ENCODE data around the gene SCP2.

SCP2 gene, protein sequence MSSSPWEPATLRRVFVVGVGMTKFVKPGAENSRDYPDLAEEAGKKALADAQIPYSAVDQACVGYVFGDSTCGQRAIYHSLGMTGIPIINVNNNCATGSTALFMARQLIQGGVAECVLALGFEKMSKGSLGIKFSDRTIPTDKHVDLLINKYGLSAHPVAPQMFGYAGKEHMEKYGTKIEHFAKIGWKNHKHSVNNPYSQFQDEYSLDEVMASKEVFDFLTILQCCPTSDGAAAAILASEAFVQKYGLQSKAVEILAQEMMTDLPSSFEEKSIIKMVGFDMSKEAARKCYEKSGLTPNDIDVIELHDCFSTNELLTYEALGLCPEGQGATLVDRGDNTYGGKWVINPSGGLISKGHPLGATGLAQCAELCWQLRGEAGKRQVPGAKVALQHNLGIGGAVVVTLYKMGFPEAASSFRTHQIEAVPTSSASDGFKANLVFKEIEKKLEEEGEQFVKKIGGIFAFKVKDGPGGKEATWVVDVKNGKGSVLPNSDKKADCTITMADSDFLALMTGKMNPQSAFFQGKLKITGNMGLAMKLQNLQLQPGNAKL

DNA sequence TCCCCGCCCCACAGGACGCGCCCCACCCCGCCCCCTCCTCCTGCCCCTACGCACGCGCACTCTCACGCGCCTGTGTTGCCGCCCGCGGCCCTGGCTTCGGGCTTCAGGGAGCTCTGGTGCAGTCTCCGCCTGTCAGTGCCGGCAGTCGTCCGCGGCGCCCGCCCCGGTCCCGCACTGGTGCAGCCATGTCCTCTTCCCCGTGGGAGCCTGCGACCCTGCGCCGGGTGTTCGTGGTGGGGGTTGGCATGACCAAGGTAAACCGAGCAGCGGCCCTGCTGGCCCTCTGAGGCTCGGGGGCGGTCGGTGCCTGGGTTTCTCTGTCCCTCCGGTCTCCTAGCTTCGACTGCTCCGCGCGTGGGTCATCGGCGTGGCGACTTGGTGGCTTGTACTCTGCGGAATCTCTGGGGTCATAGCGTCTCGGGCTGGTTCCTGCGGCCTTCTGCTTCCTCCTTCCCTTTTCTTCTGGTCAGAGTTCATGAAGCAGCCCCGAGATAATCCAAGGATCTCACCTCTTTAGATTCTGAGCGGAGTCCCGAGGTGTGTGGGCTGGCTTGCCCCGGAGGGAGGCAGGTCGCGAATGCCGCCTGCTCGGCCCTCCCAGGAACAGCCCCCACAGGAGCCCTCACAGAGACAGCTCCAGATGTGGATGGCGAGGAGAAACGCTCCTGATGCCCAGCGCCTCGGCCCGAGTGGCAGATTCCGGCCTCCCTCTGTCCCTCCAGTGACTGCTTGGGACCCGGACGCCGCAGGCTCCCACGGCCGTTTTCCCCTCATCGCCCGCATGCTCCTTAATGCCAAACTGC, at the start of gene SCP2:
Gene SCP2 (plus strand): TSS at position 65 of the 803 bp plus-strand sequence. CDS start 121 bp downstream, at position 186.
- peak; percentile 69 for DNase-seq
- in situ Hi-C loops (cut with HindIII; ENCODE audit: low pct_ligation_motif_present, low pct_unique_long_range_greater_than_20kb, low sequenced_read_pairs) = no loop called here

DNA sequence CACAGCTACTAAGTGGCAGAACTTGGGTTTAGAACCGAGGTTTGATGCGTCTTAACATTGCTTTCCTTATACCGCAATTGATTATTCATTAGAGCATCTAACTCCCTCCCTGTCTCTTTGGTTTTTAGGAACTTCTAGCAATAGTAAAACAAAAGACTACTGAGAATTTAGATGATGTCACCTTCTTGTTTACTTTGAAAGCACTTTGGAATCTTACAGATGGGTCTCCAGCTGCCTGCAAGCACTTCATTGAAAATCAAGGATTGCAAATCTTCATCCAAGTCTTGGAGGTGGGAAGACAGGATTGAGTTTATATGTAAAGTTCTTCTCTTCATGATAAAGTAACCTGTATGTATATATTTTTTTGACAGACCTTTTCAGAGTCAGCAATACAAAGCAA, 49.5 kb upstream of the SCP2 start:
- no peak for DNase-seq
- in situ Hi-C loops (cut with HindIII; ENCODE audit: low pct_ligation_motif_present, low pct_unique_long_range_greater_than_20kb, low sequenced_read_pairs) = no loop called here

DNA sequence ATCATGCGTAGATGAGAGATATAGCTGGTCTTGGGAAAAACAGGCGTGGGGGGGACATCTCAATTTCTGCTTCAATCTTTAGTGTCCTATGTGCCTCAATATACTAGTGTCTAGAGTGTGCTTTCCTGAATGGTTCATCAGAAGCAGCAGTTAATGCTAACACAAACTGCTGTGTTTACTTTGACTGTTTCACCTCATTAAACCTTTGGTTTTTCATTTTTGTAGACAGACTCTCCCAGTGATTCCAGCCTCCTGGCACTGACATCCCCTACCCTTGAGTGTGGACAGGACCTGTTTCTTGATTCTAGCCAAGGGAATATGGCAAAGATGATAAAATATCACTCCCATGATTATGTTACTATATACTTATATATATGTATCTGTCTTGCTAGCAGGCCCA, 46.9 kb upstream of the SCP2 start:
- in situ Hi-C loops (cut with HindIII; ENCODE audit: low pct_ligation_motif_present, low pct_unique_long_range_greater_than_20kb, low sequenced_read_pairs) = no loop called here
- DNase-seq = no peak

DNA sequence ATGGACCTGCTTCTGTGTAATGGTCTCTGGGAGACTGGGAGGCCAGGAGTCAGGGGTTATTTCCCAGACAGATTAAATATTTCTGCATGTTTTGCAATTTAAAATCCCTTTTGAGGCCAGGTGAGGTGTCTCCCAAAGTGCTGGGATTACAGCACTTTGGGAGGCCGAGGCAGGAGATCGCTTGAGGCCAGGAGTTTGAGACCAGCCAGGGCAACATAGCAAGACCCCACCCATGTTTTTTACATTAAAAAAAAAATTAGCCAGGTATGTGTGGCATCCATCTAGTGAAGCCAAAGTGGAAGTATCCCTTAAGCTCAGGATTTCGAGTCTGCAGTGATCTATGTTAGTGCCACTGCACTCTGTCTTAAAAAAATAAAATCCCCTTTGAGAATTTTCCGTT, 39.6 kb upstream of the SCP2 start:
- DNase-seq = no peak
- in situ Hi-C loops (cut with HindIII; ENCODE audit: low pct_ligation_motif_present, low pct_unique_long_range_greater_than_20kb, low sequenced_read_pairs) = no loop called here

DNA sequence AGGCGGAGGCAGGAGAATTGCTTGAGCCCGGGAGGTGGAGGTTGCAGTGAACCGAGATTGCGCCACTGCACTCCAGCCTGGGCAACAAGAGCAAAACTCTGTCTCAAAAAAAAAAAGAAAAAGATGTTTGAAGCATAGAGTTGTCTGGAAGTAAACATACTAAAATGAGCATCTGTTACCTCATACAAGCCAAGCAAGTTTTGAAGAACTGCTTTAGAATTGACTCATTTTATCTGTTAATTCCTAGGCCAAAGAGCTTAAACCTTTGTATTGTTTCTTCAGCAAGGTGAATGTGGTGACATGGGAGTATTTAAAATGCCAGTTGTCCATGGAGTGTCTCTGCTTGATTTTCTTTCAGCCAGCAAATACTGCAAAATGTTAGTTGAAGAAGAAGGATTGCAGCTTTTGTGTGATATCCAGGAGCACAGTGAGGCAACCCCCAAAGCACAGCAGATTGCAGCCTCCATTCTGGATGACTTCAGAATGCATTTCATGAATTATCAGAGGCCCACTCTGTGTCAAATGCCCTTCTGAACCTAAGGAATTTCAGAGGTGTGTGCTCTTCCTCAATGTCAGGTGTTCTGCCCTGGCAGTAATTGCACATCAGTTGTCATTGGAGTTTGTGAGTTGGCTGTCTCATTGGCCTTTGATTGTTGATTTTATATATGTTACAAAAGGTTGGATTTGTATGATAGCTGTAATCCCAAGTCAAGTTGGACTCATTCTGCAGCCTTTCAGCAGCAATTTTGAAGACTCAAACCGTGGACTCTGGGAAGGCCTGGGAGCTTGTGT, 34.5 kb upstream of the SCP2 start:
- DNase-seq = no peak
- in situ Hi-C loops (cut with HindIII; ENCODE audit: low pct_ligation_motif_present, low pct_unique_long_range_greater_than_20kb, low sequenced_read_pairs) = no loop called here

DNA sequence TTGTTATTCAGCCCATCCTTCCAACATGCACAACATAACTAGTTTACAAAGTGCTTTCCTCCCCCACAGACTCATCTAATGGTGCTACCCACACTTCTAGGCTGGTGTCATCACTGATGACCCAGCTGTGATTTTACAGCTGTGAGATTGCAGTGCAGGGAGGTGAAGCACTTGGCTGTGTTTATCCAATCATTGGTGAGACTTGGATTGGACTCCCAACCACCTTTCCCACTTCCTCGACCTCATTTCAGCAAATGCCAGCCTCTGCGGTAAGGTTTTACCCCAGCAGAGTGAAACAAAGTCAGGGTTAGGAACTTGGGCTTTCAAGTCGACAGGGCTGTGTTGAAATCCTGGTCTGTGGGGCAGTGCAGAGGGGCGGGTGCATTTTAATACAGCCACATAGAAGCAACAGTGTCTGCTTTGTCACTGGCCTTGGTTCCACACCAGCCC, 27.6 kb upstream of the SCP2 start:
- in situ Hi-C loops (cut with HindIII; ENCODE audit: low pct_ligation_motif_present, low pct_unique_long_range_greater_than_20kb, low sequenced_read_pairs) = no loop called here
- no peak for DNase-seq

DNA sequence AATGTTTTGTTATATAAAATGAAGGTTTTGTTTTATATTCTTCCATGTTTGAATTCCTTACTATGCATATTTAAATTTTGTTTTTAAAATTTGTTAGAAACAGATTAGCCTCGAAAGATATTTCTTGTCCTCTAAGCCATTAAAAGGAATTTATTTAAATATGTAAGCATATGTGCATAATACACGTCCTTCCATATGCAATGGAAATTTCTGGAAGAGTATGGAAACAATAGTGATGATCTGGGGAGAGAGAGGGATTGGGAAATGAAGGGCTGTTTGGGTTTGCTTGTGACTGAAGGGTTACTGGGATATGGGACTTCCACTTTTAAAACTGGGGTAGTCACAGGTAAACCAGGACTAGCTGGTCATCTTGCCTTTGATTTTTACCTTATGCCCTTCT, 26.7 kb upstream of the SCP2 start:
- no peak for DNase-seq
- in situ Hi-C loops (cut with HindIII; ENCODE audit: low pct_ligation_motif_present, low pct_unique_long_range_greater_than_20kb, low sequenced_read_pairs) = no loop called here

DNA sequence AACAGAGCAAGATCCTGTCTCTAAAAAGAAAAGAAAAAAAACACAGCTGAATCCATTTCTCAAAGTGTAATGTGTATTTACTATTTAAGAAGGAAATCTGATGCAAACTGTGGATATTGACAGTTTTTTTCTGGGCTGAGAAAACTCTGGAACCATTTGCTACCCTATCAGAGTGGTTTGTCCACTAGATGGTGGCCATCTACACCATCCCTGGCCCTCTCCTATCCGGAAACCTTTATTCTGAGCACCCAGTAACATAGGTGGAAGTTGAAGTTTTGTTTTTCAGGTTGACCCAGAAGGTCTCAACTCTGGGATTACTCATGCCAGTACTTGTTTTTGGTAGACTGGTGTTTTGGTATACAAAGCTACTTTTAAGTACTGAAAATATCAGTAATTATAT, 25.7 kb upstream of the SCP2 start:
- in situ Hi-C loops (cut with HindIII; ENCODE audit: low pct_ligation_motif_present, low pct_unique_long_range_greater_than_20kb, low sequenced_read_pairs) = no loop called here
- no peak for DNase-seq

DNA sequence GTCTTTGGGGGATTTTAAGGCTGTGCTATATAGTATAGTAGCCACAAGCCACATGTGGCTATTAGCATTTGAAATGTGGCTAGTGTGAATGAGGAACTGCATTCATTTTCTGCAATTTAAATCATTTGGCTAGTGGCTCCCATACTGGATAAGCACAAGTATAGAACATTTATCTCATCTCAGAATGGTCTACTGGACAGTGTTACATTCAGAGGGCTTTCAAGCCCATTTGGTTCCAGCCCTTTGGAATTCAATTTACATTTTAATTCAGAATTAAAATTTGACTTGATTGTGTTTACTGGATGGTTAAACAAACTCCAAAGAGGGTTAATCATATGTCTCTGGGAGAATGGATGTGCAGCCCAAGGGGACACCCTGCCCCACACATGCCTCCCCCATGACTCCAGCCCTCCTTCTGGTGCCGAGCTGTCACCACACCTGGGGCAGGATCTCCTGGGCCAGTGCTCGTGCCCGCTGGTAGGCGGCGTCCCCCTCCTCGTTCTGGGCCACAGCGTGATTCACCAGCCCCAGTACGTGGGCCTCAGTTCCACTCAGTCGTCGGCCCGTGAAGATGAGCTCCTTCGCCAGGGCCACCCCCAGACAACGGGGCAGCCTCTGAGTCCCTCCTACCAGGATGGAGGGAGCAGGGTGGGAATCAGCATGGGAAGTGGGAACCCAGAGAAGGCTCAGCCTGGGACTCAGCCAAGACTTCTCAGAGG, 22.7 kb upstream of the SCP2 start:
- in situ Hi-C loops (cut with HindIII; ENCODE audit: low pct_ligation_motif_present, low pct_unique_long_range_greater_than_20kb, low sequenced_read_pairs) = no loop called here
- DNase-seq = no peak

DNA sequence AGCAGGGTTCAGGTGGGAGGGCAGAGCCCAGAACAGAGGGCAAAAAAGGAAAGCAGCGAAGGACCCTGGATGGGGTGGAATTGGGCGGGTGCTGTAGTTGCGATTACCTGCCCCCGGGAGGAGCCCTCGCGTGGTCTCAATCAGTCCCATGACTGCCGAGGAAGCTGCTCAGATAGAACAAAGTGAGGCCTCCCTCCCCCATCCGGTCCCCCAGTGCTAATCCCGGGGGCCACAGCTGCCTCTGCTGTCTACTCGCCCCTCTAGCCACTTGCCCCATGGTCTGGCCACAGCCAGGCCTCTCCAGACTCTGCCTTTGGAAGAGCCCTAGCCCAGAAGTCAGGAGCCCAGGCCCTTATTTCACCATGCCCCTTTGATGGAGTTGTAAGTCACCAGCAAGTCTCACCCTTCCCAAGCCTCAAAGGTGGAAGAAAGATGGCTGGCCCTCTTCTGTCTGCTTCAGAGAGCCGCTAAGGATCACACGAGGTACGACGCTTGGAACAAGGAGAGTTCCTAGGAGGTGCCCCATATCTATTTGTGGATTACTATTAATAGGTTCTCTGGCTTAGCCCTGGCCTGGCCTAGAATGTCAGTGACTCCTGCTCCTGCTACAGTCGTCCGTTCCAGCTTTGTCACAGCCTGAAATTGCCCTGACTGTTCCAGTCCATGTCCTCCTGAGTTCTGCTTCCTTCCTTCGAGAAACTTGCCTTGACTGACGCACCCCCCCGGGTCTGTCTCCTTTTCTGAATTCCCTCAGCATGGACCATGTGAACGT, 22.0 kb upstream of the SCP2 start:
- in situ Hi-C loops (cut with HindIII; ENCODE audit: low pct_ligation_motif_present, low pct_unique_long_range_greater_than_20kb, low sequenced_read_pairs) = no loop called here
- DNase-seq = peak; percentile 35

DNA sequence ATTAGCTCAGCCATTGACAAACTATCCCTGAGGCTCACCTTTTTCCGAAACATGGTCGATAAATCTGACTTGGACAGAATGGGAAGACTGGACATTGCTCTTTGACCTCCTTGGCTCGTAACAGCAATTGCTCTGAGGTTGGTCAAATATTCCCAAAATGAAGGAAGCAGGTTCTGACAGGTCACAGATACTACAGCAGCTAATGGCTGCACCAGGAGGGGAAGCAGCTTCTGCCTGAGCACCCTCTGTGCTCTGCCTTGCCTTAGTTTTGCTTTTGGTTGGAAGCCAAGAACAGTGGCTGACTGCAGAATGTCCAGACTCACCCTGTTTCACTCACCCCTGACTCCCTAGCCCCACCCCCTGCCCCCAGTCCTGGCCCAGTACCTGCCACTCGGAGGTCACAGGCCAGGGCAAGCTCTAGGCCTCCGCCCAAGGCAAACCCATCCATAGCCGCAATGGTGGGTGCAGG, 20.9 kb upstream of the SCP2 start:
- in situ Hi-C loops (cut with HindIII; ENCODE audit: low pct_ligation_motif_present, low pct_unique_long_range_greater_than_20kb, low sequenced_read_pairs) = no loop called here
- no peak for DNase-seq

DNA sequence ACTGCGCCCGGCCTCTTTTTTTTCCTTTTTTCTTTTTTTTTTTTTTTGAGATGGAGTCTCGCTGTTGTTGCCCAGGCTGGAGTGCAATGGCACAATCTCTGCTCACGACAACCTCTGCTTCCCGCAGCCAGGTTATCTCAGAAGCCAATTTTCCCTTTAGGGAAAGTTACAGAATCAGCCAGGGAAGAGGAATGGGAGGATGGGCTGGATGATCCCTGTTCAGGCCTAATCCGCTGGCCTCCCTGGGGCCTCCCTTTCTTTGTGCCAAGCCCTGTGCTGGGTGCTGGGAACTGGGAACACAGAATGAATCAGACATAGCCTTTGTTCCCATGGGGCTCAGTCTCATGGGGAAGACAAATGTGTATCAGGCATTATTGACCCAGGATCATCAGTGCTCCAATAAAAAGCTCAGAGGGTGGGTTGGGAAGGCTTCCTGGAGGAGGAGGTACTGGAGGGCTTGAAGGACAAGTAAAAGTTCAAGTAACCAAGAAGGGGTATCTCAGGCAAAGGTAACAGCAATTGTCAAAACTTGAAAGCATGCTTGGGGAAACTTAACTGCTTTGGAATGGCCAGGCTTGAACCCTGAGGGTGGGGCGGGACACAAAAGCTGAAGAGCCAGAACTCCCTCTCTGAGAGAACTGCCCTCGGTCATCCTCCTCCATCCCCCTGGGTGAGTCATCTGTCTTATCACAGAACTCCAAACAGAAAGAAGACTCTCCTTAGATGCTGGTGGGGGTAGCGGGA, 19.8 kb upstream of the SCP2 start:
- no peak for DNase-seq
- in situ Hi-C loops (cut with HindIII; ENCODE audit: low pct_ligation_motif_present, low pct_unique_long_range_greater_than_20kb, low sequenced_read_pairs) = no loop called here

DNA sequence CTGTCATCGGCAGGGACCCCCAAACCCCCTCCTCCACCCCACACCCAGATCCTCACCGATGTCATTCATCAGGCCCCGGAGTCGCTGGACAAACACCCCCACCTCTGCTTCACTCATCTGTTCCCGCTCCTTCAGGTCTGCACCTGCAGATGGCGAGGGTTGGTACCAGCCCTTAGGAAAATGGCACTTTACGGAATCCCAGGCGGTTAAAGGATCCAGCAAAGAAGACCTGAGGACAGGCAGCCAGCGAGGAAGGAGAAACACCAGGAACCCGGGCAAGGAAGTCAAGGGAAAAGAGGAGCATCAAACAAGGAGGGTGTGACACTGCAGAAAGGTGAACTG, 19.3 kb upstream of the SCP2 start:
- in situ Hi-C loops (cut with HindIII; ENCODE audit: low pct_ligation_motif_present, low pct_unique_long_range_greater_than_20kb, low sequenced_read_pairs) = no loop called here
- no peak for DNase-seq

DNA sequence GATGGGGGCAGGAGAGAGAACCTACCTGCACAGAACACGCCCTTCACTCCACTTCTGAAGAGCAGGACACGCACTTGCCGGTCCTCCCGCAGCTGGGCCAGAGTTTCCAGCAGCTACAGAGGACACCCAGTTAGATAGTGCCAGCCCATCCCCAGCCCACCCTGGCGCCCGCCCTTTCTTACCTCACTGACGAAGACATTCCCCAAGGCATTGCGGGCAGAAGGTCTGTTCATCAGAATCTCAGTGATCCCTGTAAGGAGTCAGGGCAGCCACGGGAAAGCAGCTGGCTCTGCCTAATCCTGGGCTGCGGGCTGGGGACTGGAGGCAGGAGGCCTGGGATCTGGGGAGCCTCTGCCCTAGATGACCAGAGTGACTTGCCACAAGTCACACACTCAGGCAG, 15.5 kb upstream of the SCP2 start:
- in situ Hi-C loops (cut with HindIII; ENCODE audit: low pct_ligation_motif_present, low pct_unique_long_range_greater_than_20kb, low sequenced_read_pairs) = no loop called here
- no peak for DNase-seq

DNA sequence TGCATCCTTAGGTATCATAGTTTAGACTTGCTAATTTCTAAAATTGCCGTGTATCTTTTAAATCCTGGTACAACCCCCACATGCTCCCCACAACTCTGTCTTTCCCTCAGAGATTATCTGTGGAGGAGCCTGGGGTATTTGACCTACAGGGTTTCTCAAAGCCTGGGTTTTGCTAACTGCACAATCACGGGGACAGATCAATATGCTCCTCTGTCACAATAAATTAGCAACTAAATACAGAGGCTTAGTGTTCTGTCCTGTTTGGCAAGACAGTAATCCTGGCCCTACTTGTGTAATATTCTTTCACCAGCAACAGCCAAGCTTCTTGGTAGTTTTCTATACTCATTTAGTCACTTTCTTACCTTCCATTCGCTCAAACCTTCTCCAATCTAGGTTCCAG, 14.1 kb upstream of the SCP2 start:
- in situ Hi-C loops (cut with HindIII; ENCODE audit: low pct_ligation_motif_present, low pct_unique_long_range_greater_than_20kb, low sequenced_read_pairs) = no loop called here
- no peak for DNase-seq

DNA sequence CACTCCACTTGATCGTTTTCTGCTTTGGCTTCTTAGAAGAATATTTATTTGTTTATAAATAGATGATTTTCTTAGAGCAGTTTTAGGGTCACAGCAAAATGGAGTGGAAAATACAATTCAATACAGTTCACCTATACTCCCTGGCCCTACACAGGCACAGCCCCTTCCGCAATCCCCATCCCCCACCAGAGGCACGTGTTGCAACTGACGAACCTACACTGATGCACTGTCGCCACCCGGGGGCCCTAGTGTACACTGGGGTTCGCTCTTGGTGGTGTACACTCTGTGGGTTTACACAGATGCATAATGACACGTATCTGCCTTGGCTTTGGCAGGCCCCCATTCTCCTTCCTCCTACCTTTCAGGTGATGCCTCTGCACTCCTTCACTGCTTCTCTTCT, 13.5 kb upstream of the SCP2 start:
- in situ Hi-C loops (cut with HindIII; ENCODE audit: low pct_ligation_motif_present, low pct_unique_long_range_greater_than_20kb, low sequenced_read_pairs) = no loop called here
- no peak for DNase-seq

DNA sequence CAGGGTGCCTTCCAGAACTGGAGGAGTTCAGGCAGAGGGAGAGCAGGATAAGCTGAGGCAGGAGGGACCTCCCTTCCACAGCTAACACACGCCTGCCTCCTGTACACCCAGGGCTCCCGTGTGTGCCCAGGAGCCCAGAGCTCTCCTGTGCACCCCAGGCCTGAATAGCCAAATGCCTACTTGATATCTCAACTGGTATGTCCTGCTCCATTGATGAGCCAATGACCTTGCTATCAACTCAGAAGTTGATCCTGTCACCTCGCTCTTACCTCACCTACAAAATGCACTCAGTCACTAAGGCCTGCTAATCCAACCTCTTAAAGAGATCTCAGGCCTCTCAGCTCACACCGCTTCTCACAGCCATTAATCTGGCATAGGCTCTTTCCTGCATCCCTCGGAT, 12.6 kb upstream of the SCP2 start:
- DNase-seq = no peak
- in situ Hi-C loops (cut with HindIII; ENCODE audit: low pct_ligation_motif_present, low pct_unique_long_range_greater_than_20kb, low sequenced_read_pairs) = no loop called here

All from ACHN (cell line).